HG03175 (cell line): ENCODE measurements around the gene TRAF7.
"Not testable (repeated sequence)": the region's sequence is repeated elsewhere in the genome, so short reads cannot be mapped to it uniquely, and the experiment has no call there.

Source experiments
- ATAC-seq: cut with Tn5 transposase; IDR thresholded peaks from one replicate; pipeline ENCODE4 v1.9.1; 2021; ENCODE audit warnings: mild to moderate bottlenecking, moderate library complexity; ENCODE audit not compliant: unreplicated experiment

TRAF7 gene

DNA sequence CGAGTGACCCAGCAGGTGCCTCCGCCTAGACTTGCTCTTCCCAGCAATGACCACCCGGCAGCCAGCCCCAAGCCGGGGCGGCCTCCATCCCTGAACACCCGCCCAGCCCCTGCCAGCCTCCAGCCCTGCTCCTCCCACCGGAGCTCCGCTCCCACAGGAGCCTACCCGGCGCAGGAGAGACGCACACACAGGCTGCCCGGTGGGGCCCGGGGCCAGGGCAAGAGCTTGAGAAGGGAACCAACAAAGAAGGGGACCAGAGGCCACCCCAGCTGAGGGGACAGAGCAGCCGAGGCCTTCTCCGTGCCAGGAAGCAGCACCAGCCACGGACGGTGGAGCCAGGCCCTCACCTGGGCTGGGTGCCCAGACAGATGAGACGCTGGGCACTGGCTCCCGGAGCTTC is 33.7 kb upstream of the TRAF7 start:
- no peak for ATAC-seq

DNA sequence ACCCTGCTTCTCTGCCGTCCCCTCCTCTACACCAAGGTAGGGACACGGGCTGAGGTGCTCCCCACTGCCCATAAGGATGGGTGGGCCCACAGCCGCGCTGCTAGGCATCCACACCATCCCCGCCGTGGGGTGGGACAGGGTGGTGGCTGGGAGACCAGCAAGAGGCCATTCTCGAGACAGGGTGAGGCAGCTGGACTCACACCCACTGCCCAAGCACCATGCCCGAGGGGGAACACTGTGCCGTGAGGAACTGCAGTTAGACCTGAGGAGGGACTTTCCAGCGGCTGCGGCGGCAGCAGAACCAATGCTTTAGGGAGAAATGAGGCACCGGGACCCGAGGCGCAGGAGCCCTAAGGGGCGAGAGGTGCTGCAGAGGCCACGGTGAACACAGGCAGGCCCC is 33.2 kb upstream of the TRAF7 start:
- no peak for ATAC-seq

DNA sequence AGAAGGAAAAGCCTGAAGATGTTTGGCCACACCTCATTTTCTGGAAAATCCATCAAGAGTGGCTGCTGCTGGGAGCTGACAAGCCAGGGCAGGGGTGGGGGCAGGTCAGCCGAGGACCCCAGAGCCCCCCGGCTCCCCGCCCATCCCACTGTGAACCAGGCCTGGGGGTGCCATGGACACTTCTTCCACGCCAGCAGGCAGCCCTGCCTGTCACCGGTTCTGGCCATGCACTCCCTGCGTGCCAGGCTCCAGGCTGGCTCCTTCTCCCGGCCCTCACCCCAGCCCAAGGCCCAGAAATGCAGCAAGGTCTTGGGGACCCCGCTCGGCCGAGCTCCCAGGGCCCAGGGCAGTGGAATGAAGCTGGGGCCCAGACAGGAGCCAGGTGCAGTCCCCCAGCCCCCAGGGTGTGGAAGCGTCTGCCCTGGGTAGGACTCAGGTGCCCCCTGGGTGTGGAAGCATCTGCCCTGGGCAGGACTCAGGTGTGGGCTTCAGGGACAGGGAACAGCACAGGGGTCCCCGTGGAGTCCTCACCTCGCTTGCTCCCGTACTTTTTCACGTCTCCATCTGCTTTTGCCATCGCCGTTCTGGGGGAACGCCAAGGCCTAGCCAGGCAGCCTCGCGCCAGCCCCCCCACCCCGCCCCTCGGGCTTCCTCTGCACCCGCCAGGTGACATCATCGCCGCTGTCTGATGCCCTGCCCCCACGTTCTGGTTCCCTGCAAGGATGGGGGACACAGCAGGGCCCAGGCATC is 32.5 kb upstream of the TRAF7 start:
- not testable (repeated sequence) for ATAC-seq

DNA sequence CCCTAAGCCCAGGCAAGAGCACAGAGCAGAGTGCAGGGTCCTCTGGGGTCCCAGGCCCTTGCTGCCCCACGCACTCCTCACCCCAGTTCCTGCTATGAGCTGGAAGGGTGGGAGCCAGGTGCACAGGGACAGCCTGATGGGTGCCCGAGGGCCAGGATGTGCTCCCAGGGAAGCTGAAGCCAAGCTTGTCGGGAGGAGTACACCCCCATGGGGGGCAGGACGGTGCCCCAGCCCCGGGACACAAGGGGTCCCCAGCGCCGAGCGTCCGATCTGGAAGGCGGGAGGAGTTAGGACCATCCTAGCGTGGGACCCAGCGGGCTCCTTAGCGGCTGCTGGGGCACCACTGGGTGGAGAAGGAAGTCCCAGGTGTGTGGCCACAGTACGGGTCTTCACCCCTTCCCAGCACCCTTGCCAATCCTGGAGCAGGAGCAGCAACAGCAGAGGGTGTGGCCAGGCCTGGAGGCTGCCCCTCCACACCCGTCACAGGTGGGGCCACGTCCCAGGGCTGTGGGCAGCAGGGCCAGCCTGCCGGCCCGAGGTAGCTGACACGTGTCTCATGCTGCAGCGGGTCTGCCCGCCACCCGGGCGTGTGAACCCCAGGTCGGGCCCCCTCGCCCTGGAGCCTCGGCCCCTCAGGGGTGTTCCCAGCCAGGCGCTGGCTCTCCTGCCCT is 31.7 kb upstream of the TRAF7 start:
- ATAC-seq: not testable (repeated sequence)

DNA sequence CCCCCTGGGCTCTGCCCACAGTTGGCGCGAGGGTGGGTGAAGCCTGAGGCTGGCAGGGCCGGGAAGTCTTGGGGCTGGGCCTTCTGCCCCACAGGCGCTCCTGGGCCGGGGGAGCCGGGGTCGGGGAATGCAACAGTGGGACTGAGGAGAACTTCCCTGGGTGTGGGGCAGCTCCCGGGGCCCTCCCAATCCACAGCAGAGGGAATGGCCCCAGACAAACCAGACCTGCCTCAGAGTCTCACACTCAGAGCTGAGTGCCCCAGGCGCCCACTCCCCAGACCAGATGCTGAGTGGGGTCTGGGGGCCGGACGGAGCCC is 31.2 kb upstream of the TRAF7 start:
- not testable (repeated sequence) for ATAC-seq

DNA sequence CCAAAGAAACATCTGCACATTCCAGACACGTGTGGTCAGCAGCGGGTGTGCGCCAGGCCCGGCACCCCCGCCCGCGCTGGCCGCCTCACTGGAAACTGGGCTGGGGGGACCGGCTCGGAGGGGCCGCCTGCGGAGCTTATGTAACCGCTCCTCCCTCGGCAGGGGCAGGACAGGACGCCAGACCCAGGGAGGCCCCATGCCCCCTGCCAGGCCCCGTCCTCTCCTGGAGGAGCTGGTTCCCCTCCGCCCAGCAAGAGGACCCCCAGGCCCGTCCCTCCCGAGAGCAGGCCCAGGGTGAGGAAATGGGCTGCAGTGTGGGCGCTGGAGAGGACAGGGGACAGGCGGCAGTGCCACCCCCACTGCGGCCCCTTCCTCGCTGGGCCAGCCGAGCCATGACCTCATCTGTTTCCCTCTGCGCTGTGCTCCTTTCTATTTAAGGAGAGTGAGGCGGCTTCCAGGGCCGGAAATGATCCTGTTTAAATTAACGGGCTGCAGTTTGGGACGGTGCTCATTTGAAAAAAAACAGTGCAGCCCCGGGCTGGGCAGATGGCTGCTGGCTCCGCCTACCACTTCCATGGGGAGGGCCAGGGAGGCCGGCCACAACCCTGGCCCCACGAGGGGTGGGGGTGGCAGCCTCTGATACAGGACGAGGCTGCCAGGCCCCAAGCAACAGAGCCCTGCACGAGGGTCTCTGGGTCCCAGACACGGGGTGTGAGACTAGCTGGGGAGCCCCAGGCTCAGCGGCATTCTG is 30.7 kb upstream of the TRAF7 start:
- not testable (repeated sequence) for ATAC-seq

DNA sequence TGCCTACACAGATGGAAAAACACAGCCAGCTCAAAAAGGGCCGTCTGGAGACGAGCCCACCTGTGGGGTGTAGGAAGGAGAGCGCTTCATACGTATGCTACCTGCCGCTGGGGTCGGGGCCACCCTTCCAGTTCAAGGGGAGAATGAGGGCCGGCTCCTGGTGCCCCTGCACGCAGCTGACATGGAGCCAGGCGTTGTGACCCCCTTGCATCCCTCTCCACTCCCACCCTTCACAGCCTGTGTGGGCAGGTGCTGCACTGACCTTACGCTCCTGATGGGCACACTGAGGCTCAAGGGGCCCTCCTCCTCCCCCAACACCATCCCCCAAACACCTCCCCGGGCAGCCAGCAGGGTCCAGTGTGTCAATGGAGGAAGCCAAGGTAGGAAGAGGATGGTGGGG is 30.0 kb upstream of the TRAF7 start:
- not testable (repeated sequence) for ATAC-seq

DNA sequence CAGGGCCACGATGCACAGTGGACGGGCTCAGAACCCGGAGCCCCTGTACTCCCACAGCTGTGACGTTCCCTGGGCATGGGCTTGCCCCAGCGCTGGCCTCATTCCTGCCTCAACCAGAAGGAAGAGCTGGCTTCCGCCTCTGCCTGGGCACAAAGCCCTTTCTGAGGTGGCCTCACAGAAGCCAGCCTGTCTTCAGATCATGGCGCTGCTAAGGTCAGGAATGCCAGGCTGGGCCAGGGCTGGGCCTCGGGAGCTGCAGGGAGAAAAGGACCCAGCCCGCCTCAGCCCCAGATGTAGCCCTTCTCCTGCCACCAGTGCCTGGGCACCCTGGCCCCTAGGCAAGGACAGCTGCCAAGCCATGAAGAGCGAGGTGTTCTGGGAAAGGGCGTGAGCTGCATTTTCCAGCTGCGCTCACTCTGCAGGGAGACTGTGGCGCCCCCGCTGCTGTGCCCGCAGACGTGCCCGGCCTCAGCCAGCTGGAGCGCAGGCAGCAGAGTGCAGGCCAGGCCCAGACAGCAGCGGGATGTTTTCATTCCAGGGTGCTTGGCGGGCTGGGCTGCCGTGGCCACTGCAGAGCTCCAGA is 29.3 kb upstream of the TRAF7 start:
- not testable (repeated sequence) for ATAC-seq

DNA sequence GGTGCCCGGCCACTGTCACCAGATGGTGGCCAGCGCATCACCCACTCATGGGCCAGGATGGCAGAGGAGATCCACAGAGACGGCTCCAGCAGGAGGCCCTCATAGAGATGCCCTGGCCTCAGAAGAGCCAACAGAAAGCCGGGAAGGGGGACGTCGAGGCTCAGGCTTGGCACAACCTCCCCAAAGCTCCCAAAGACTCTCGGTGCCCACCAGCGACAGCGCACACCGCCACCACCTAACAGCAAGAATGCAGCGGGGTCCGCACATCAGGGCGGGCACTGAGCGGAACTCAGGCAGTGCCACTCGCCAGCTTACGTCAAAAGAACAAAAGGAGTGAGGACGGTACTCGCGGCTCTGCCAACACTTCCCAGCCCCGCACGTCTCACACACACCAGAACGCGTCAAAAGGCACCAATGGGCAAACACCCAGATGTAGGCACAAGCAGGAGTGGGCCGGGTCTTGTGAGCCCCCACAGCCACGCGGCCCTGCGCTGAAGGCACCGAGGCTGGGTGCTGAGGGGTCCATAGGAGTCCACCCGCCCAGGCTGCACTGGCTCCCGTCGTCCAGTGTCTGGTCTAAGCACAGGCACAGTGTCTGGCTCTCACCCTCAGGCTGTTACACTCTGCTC is 28.5 kb upstream of the TRAF7 start:
- ATAC-seq: not testable (repeated sequence)

DNA sequence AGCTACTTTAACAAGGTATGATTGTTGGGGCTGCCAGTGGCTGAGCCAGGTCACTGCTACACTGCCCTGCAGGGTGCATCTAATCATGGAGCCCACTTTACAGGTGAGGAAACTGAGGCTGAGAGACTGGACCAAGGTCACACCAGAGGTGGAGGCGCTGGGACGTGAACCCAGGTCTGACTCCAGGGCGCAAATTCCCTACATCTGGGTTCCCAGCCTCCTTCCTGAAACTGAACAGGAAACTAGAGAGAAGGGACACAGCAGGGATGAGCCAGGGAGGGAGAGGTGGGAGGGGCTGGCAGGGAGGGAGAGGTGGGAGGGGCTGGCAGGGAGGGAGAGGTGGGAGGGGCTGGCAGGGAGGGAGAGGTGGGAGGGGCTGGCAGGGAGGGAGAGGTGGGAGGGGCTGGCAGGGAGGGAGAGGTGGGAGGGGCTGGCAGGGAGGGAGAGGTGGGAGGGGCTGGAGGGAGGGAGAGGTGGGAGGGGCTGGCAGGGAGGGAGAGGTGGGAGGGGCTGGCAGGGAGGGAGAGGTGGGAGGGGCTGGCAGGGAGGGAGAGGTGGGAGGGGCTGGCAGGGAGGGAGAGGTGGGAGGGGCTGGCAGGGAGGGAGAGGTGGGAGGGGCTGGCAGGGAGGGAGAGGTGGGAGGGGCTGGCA is 27.8 kb upstream of the TRAF7 start:
- ATAC-seq: not testable (repeated sequence)

DNA sequence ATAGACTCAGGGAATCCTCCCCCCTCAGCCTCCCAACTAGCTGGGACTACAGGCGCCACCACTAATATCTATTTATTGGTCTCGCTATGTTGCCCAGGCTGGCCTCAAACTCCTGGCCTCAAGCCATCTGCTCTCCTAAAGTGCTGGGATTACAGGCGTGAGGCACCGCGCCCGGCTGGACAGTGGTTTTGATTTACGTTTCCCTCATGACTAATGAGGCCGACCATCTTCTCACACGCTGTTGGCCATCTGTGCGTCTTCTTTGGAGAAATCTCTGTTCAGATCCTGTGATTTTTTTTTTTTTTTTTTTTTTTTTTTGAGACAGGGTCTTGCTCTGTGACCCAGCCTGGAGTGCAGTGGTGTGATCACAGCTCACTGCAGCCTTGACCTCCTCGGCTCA is 26.3 kb upstream of the TRAF7 start:
- not testable (repeated sequence) for ATAC-seq

DNA sequence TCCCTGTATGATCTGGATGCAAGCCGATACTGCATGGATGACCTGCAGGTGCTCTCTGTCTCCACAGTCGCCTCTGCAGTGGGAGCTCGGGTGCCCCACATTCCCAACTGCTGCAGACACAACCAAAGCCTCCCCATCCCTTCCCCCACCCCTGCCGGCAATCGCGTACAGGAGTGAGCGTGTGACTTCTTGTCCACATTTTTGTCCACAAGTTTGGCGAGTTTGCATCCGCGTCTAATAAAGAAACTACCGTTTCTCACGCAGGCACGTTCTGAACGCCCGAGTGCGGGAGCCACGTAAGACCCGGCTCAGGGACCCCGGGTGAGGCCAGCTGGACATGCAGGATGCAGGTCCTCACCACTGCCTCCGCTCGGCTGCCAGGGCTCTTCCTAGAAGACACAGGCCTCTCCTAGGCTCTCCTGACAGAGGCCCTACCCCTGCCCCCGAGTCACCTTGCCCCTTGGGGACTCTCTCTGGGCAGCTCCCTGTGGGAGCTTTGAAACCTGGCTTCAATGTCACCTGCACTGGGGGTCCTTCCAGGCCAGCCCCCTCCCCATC is 25.6 kb upstream of the TRAF7 start:
- ATAC-seq: not testable (repeated sequence)

DNA sequence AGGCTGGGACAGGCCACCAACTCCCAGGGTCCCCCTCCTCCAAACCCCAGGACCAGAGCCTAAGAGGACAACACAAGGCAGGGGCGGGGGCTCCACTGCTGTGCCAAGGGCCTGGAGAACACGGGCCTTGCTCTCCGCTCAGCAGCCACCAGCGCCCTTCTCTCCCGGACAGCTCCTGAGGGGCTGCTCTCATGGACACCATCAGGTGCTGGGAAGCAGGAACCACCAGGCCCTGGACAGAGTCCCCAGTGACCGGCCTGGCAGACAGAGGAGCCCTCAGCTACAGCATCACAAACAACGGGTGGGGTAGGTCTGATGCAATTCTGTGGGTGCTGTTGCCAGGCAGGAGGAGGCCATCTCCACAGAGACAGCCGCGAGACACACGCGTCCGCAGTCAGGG is 21.8 kb upstream of the TRAF7 start:
- not testable (repeated sequence) for ATAC-seq

DNA sequence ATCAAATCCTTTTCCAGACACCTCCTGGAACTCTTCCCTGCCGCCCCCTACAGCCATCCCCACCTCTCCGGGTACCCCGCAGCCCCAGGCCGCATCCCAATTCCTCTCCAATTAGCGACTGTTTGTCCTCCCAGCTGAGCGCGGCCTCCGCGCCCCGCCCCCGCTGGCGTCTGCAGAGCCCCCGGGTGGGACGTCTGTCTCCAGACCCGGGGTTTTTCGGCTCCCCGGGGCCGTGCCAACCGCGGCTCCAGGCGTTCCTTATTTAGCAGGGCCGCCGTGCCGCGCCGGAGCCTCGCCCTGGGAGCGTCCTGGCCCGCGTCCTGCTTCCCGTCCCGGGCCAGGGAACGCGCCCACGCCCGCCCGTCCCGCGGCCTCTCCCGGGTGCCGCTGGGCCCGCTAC is 20.5 kb upstream of the TRAF7 start:
- not testable (repeated sequence) for ATAC-seq

DNA sequence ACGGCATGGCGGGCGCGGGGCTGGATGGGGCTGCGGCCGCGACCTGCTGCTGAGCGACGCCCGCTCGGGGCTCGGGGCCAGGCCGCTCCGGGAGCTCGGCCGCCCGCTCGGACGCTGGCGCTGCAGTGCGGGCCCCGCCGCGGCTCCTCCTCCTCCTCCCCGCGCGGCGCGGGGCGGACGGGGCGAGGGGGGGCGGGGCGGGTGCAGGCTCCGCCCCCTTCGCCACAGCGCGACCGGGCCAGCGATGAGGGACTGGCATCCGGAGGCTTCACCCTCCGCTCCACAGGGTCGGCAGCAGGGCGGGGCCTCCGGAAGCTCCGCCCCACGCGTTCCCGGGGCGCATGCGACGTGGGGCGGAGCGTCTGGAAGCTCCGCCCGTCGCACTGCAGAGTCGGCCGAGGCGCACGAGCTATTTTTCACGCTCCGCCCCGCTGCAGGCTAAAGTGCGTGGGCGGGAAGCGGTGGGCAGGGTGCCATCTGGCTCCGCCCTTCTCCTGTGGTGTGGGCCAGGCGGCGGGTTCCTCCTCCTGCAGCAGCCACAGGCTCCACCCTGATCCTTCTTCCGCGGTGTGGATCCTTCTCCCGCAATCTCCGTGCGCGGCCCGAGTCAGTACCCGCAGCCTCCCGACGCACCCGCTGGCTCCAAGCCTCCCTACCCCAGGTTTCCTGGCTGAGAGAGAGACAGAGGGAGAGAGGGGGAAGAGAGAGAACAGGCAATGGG is 19.7 kb upstream of the TRAF7 start, which contains the start of gene PKD1:
Gene PKD1, minus strand, starts transcription at position 129 of the 721 bp plus-strand sequence. CDS start 209 bp downstream, outside the sequence.
- not testable (repeated sequence) for ATAC-seq

DNA sequence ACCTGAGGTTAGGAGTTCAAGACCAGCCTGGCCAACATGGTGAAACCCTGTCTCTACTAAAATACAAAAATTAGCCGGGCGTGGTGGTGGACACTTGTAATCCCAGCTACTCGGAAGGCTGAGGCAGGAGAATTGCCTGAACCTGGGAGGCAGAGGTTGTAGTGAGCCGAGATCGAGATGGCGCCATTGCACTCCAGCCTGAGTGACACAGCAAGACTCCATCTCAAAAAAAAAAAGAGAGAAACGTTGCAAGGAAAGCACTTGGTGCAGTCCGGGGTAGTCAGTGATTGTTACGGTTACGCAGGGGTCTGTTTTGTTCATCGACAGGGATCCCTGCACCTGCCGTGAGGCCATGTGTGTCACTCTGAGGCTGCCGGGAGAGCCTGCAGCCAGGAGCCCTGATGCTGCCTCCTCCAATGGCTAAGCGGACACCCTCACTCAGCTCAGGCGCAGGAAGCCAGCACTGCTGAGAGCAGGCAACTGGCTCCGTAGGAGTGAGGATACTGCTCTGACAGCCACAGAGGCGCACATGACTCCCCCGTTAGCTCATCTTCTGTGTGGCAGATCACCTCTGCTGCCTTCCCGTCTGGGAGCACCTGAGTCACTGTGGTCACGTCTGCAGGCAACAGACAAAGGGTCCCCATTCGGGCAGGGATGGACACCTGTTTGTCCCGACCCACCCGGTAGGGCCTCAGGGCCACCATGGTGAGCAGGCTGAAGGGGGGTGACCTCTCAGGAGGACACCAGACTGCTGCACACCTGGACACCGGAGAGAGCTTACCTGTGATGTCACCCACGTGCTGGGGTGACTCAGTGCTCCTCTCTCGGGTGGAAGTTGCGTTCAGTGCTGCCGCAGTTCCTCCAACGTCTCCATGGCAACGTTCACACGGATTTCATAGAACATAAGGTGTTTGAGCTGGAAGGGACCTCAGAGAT is 12.4 kb upstream of the TRAF7 start:
- no peak for ATAC-seq

DNA sequence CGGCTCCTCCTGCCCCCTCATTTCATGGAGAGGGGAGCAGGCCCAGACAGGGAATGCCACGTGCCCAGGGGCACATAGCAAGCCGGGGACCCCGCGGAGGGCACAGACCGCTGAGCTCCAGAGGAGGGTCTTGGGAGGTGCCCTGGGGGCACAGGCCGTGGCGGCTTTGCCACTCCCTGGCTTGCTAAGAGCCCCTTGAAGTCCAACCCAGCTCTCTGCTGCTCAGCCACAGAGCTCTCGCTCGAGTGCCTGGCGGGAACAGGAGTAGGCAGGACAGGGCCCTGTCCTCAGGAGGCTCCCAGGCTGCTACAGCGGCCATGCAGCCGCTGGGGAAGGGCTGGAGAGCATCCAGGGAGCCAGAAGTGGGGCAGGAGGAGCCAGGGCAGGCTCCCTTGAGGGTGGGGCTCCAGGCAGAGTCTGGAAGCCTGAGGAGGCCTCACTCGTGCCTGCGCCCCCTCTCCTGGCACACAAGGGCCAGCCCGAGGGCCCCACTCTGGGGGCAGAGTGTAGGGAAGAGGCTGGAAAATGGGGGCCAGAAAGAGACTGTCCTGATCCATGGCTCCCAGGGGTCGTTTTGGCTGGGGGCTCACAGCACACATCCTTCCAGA is 11.6 kb upstream of the TRAF7 start:
- ATAC-seq: no peak

DNA sequence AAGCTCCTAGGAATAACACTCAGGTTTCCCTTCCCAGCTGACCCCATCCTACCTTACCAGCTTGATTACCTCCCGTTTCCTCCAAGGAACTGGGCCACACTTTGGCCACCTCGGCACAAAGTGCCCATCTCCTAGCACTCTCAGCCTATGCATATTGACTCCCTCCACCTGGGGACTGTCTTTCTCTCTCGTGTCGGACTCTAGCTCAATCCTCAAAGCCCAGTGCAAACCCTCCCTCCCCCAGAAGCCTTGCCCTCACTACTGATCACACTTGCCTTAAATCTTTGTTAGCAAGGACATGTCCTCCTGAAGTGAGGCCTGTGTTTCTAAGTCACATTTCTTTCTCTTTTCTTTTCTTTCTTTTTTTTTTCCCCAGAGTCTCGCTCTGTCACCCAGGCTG is 9.7 kb upstream of the TRAF7 start:
- no peak for ATAC-seq
